ENCODE results near the gene RNF157. TPM values are rescaled to one million over a fixed set of nuclear protein-coding genes. Genes with fewer than 3 reads are reported as not detected.

The RNF157 gene
- total and polyA plus RNA-seq, 9 of the 15 experiments (the other 6 are each of a cell fraction or from before 2014, with no cell fraction given): 8.1 to 31.7 (median 20.8) TPM

DNA sequence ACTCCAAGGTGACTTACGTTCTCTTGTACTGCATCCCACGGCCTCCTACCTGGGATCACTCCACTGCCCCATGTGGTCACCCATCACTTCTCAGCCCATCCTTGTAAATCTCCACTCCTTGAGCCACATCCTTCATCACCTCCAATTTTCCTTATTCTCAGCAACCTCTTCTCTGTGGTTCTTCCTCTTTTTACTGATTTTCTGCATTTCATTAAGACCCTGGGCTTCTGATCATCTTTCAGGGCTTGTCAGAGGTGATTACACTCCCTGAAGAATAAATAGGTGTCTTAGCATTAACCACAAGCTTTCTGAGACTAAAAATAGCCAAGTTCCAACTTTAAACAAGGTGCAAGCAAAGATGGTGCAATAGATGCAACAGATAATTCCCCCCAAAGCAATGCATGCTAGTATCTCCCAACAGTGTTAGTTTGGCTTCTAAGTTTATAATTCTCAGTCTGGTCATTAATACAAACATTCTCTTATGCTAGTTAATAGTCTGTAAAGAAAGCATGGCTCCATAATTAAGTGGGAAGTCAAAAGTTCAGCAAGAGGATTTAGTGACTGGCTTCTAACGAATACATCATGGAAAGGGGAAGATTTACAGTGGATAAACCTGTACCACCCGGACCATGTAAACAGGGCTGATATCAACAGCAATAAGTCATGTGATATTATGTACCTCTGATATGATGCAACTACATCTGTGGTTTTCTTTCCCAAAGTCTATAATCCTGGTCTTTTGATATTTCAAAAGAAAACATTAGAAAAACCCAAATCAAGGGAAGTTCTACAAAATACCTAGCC, 51.9 kb downstream of the RNF157 start (continued):
- peak; percentile 23; the same call in 1 of the 2 replicates for TF ChIP-seq ARID1B (IDR thresholded peaks at IDR 0.05)
- TF ChIP-seq, protein P1, sequence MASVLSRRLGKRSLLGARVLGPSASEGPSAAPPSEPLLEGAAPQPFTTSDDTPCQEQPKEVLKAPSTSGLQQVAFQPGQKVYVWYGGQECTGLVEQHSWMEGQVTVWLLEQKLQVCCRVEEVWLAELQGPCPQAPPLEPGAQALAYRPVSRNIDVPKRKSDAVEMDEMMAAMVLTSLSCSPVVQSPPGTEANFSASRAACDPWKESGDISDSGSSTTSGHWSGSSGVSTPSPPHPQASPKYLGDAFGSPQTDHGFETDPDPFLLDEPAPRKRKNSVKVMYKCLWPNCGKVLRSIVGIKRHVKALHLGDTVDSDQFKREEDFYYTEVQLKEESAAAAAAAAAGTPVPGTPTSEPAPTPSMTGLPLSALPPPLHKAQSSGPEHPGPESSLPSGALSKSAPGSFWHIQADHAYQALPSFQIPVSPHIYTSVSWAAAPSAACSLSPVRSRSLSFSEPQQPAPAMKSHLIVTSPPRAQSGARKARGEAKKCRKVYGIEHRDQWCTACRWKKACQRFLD (CRISPR knock-in tag; IDR thresholded peaks at IDR 0.05): no peak
- no peak for TF ChIP-seq GABPB1 (CRISPR knock-in tag; IDR thresholded peaks at IDR 0.05)
- TF ChIP-seq PRMT5 (CRISPR knock-in tag; IDR thresholded peaks at IDR 0.05): no peak
- no peak for TF ChIP-seq CCAR2 (IDR thresholded peaks at IDR 0.05; ENCODE audit: low read depth, low read length)
- TF ChIP-seq, protein P2, sequence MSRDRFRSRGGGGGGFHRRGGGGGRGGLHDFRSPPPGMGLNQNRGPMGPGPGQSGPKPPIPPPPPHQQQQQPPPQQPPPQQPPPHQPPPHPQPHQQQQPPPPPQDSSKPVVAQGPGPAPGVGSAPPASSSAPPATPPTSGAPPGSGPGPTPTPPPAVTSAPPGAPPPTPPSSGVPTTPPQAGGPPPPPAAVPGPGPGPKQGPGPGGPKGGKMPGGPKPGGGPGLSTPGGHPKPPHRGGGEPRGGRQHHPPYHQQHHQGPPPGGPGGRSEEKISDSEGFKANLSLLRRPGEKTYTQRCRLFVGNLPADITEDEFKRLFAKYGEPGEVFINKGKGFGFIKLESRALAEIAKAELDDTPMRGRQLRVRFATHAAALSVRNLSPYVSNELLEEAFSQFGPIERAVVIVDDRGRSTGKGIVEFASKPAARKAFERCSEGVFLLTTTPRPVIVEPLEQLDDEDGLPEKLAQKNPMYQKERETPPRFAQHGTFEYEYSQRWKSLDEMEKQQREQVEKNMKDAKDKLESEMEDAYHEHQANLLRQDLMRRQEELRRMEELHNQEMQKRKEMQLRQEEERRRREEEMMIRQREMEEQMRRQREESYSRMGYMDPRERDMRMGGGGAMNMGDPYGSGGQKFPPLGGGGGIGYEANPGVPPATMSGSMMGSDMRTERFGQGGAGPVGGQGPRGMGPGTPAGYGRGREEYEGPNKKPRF (IDR thresholded peaks at IDR 0.05; ENCODE audit: low read depth, low read length): no peak
- no peak for TF ChIP-seq HSF4 (CRISPR knock-in tag; IDR thresholded peaks at IDR 0.05; ENCODE audit: borderline replicate concordance)
- TF ChIP-seq, protein P3, sequence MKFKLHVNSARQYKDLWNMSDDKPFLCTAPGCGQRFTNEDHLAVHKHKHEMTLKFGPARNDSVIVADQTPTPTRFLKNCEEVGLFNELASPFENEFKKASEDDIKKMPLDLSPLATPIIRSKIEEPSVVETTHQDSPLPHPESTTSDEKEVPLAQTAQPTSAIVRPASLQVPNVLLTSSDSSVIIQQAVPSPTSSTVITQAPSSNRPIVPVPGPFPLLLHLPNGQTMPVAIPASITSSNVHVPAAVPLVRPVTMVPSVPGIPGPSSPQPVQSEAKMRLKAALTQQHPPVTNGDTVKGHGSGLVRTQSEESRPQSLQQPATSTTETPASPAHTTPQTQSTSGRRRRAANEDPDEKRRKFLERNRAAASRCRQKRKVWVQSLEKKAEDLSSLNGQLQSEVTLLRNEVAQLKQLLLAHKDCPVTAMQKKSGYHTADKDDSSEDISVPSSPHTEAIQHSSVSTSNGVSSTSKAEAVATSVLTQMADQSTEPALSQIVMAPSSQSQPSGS (CRISPR knock-in tag; IDR thresholded peaks at IDR 0.05): no peak
- no peak for TF ChIP-seq SNIP1 (IDR thresholded peaks at IDR 0.05; ENCODE audit: low read depth)
- TF ChIP-seq, protein P4, sequence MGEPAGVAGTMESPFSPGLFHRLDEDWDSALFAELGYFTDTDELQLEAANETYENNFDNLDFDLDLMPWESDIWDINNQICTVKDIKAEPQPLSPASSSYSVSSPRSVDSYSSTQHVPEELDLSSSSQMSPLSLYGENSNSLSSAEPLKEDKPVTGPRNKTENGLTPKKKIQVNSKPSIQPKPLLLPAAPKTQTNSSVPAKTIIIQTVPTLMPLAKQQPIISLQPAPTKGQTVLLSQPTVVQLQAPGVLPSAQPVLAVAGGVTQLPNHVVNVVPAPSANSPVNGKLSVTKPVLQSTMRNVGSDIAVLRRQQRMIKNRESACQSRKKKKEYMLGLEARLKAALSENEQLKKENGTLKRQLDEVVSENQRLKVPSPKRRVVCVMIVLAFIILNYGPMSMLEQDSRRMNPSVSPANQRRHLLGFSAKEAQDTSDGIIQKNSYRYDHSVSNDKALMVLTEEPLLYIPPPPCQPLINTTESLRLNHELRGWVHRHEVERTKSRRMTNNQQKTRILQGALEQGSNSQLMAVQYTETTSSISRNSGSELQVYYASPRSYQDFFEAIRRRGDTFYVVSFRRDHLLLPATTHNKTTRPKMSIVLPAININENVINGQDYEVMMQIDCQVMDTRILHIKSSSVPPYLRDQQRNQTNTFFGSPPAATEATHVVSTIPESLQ (CRISPR knock-in tag; IDR thresholded peaks at IDR 0.05): no peak
- no peak for TF ChIP-seq PHTF2 (CRISPR knock-in tag; IDR thresholded peaks at IDR 0.05)
- no peak; the same call in 1 of the 2 replicates for TF ChIP-seq SMAD4 (CRISPR knock-in tag; conservative IDR thresholded peaks at IDR 0.05)
- TF ChIP-seq PURB (CRISPR knock-in tag; IDR thresholded peaks at IDR 0.05; ENCODE audit: low read depth): no peak
- TF ChIP-seq TCF7L2 (IDR thresholded peaks at IDR 0.05; ENCODE audit: low read depth, low read length): no peak
- TF ChIP-seq TOE1 (IDR thresholded peaks at IDR 0.05; ENCODE audit: borderline replicate concordance): peak; percentile 65; the same call in 1 of the 2 replicates
- TF ChIP-seq TOE1 (CRISPR knock-in tag; IDR thresholded peaks at IDR 0.05; ENCODE audit: borderline replicate concordance, low read depth): no peak
- TF ChIP-seq ESRRA (IDR thresholded peaks at IDR 0.05; ENCODE audit: borderline replicate concordance, low read depth): 0 out of 2 replicates have a peak, but pooled peaks have one; percentile 18
- no peak for TF ChIP-seq ZC3H11A (IDR thresholded peaks at IDR 0.05; ENCODE audit: low read depth, low read length)
- no peak for TF ChIP-seq MYNN (IDR thresholded peaks at IDR 0.05)
- TF ChIP-seq MYNN (CRISPR knock-in tag; IDR thresholded peaks at IDR 0.05): no peak
- no peak for TF ChIP-seq RBM14 (IDR thresholded peaks at IDR 0.05; ENCODE audit: borderline replicate concordance, insufficient read depth, low read depth, low read length)
